GM21737 (cell line): ENCODE data around the gene TBCD.

Experiments
- ATAC-seq: cut with Tn5 transposase; IDR thresholded peaks from one replicate; pipeline ENCODE4 v1.9.1; 2021; ENCODE audit warnings: mild to moderate bottlenecking, moderate library complexity; ENCODE audit not compliant: unreplicated experiment

The TBCD gene

DNA sequence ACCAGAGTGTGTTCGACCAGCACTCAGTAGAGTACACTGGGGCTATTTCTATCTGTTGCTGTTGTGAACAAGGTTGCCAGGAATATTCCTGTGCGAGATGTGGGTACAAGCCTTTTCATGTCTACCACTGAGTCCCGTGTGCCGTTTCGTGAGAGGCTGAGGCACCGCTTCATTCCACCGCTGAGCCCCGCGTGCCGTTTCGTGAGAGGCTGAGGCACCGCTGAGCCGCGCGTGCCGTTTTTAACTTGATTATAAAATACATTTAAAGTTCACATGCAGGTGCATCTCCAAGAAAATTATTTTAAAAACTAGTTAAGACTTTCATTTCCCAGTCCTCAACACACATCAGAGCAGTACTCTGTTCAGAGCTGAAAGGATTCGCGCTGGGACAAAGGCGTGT lies 166.6 kb downstream of the TBCD start:
- no peak for ATAC-seq

DNA sequence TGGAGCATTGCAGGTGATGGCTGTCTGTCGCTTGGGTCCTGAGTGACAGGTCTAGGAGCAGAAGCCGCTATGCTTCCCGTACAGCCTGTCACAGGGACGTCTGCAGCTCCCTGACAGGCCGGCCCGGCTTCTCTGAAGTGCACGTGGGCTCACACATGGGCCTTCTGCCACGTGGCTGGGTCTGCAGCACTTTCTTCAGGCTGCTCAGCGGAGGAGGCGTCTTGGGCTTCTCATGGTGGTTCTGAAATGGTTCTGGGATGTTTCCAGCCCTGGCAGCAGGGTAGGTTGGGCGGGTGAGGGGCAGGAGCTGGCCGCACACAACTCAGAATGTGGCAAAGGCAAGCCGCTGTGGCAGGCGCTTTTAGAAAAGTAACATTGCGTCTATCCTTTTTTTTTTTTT lies 168.3 kb downstream of the TBCD start:
- ATAC-seq: no peak

GRCh38 chr17:82920715-82921114 lies 168.8 kb downstream of the TBCD start:
- ATAC-seq: no peak

- ATAC-seq: no peak
Observed at GRCh38 chr17:82921426-82921825, 169.6 kb downstream of the TBCD start.

DNA sequence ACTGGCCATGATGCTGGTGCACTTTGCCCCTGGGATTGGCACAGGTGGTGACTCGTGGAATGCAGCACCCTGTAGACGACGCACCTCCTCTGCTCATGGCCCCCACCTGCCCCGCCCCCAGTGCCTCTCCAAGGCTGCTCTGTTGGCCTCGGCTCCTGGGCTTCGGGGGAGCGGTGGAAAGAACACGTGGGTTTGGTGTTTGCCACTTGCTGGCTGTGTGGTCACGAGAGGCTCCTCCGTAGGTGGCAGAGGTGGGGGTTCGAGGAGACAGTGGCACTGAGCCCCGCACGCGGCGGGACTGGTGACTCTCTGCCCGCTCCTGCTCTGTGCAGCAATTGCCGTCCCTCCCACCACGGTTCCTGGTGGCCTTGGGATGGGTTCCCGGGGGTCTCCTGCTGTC lies 170.8 kb downstream of the TBCD start:
- no peak for ATAC-seq

- no peak for ATAC-seq
Observed at GRCh38 chr17:82923366-82924113, 171.7 kb downstream of the TBCD start.

DNA sequence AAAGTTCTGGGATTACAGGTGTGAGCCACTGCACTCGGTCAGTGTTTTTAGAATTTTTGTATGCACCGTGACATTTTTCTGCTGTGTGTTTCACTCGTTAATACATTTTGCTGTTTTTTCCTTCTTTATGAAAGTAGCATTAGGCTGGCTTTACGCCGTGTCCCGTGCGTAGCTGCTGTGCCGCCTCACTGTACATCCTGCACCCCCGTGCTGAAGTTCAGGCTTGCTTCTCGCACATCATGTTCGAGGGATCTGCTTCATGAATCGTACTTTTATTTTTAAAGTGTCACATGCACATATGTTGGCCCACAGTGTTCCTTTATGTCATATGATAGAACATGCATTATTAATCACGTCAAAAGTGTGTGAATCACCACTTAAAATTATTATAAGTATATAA lies 172.3 kb downstream of the TBCD start:
- no peak for ATAC-seq

DNA sequence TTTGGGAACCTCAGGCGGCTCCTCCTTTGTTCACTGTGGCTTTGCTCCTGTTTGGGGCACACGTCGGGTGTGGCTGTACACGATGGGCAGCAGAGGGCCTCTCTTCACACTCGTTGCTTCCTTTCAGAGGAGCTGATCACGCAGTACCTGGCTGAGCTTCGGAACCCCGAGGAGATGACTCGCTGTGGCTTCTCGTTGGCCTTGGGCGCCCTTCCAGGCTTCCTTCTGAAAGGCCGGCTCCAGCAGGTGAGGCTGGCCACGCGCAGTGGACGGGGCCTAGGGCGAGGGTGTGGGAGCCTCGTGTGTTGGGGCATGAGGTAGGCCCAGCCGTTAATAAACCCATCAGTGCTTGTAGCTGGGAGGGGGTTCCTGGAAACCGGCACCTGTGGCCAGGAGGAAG lies 172.9 kb downstream of the TBCD start:
- ATAC-seq: no peak

DNA sequence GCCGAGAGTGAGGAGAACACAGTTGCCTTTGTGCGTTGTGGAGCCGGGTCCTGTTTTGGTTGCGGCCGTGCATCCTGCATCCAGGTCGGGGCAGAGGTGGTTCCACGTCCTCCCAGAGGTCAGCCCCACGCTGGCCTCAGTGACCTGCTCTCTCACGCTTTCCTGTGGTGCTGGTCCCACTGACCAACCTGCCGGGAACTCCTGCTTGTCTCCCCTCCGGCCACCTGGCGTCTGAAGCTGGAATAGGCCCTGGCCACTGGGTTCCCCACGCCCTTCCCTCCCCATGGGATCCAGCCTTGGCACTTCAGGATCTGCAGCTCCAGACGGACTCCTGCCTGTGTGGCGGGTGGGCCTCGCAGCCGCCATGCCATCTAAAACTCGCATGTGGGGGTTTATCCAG lies 173.5 kb downstream of the TBCD start:
- no peak for ATAC-seq

DNA sequence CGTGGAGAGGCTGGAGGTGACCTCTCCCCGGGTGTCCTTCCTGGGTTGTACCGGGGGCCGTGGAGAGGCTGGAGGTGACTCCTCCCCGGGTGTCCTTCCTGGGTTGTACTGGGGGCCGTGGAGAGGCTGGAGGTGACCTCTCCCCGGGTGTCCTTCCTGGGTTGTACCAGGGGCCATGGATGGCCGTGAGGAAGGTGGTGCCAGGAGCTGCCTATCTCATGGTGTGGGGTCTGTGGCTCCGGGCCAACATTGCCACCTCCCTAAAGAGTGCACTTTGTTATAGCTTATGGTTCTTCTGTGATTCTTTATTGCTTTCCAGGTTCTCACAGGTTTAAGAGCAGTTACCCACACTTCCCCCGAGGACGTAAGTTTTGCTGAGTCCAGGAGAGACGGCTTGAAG lies 174.2 kb downstream of the TBCD start:
- no peak for ATAC-seq

- ATAC-seq: no peak
Observed at GRCh38 chr17:82926716-82927115, 174.9 kb downstream of the TBCD start.

DNA sequence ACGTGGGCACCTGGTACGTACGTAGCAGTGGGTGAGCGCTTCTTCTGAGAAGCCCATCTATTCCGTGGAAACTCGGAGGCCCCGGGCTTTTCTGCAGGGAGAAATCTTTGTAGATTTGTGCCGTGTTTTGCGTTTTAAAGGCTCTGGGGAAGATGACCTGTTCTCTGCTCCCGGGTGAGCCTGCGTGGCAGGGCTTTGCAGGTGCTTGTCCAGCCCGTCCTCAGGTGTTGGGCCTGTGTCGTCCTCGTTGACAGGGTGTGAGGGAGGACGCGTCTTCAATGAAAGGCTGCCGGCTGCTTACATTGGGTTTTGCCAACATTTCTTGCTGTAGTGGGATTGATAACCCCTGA lies 175.4 kb downstream of the TBCD start:
- ATAC-seq: no peak

GRCh38 chr17:82927661-82928601 lies 176.1 kb downstream of the TBCD start:
- no peak for ATAC-seq

- no peak for ATAC-seq
Observed at GRCh38 chr17:82929011-82929622, 177.3 kb downstream of the TBCD start.

- no peak for ATAC-seq
Observed at GRCh38 chr17:82929676-82930042, 177.8 kb downstream of the TBCD start.

DNA sequence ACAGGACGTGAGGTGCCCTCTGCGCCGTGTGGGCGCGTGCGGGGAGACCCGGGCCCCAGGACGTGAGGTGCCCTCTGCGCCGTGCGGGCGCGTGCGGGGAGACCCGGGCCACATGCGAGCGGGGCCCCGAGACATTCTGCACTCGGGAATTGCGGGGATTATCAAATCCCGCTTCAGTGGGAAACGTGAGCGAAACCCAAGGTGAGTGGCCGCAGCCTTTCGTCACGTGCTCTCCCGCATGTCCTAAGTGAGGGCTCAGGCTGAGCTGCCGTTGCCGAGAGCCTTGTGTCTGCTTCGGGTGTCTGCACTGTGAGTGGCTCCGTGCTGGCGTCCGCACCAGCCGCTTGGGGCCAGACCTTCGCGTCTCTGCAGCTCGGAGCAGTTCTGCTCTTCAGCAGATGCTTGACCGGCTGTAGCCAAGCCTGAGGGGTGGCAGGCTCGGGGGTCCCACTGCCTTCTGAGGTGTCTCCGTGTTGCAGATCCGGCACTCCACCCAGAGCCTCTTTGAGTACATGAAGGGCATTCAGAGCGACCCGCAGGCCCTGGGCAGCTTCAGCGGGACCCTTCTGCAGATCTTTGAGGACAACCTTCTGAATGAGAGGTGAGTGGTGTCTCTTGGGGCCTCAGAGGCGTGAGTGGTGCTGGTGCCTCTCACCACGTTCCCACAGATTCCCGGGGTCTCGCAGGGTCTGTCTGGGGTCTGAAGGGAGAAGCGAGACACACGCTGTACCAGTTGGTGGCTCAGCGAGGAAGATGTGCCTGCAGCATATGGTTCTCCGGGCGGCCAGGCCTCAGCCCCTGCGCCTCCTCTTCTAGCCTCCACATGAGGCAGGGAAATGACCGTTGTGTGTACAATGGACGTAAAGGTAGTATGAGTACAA lies 178.4 kb downstream of the TBCD start:
- no peak for ATAC-seq

DNA sequence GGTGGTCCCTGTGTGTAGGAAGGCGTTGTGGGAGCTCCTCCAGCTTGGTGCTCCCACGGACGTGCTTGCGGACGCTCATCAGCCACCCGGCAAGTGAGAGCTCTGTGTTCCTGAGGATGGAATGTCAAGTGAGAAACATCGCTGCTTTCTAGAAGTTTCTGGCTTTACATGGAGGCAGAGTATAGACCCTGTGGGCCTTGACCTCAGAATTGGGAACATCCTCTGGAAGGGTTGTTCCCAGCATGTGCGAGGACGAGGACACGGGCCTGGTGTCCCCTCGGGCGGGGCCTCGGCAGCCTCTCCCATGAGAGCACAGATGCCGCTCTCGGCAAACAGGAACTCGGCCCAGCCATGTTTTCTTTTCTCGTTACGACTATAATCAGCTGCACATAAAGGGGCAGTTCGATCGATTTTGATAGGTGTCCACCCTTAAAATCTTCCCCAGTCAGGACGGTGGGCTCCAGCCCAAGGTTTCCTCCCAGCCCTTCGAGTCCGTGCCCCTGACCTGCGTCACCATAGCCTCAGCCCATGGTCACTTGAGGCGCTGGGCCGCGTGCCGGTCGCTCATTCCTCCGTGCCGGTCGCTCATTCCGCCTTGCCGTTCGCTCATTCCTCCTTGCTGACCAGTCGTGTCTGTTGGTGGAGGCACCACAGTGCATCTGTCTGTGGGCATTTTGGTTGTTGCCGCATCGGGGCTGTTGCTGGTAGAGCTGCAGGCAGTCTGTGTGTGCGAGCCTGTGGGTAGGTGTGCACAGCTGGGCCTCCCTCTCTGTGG lies 179.2 kb downstream of the TBCD start:
- no peak for ATAC-seq

DNA sequence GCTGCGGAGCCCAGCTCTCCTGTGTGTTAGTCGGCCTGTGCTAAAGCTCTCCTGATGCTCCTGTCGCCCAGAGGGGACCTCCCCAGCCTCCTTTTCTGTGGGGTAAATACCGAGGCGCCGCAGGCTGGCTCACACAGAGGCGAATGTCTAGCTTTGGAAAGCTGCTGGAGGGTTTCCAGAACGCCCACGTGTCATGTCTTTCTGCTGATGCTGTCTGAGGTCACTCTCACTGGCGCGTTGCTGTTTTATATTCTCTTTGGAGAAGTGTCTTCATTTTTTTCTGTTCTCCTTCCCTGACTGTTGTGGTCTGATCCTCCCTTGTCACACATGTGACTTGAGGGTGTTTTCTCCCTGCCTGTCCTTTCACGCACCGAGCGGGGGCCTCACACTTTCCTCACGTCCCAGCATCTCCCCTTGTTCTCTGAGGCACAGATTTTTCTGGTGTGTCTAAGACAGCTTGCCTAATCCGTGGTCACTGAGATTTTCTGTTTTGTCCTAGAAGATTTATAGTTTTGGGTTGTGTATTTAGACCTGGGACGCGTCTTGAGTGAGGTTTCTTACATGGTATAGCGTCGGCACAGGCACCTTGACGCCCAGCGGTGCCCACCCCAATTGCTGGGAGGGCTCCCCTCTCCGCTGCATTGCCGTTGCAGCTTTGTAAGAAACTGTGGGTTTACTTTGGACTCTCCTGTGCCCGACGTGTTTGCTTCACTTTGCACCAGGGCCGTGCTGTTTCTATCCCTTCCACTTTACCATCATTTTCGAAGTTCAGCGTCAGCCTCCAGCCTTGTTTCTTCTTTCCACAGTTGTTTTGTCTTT lies 180.0 kb downstream of the TBCD start:
- ATAC-seq: no peak
